HG03135 (cell line): ENCODE measurements around the gene OTULIN.

ENCODE experiments used
- ATAC-seq: cut with Tn5 transposase; IDR thresholded peaks from one replicate; pipeline ENCODE4 v1.9.1; 2021; ENCODE audit warnings: mild to moderate bottlenecking, moderate library complexity; ENCODE audit not compliant: unreplicated experiment

The OTULIN gene

DNA sequence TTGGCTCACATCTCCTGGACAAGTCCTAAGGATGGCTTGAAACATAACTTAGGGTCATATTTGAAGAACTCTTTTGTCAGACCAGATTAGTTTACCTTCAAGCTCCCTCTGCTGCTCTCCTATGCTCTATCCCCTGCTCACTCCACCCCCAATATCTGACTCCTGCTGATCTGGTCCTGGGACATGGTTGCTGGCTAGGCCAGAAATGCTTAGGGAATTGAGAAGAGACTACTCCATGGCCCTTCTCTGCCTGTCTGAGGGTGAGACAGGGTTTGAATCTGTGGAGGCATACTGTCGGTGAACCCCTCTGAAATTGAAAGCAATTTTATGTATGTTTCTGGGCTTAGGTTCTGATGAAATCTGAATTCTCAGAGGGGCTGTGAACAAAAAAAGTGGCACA is 3.3 kb downstream of the OTULIN start:
- ATAC-seq: no peak

GRCh38 chr5:14668181-14668591 is 3.7 kb downstream of the OTULIN start:
- ATAC-seq: no peak

DNA sequence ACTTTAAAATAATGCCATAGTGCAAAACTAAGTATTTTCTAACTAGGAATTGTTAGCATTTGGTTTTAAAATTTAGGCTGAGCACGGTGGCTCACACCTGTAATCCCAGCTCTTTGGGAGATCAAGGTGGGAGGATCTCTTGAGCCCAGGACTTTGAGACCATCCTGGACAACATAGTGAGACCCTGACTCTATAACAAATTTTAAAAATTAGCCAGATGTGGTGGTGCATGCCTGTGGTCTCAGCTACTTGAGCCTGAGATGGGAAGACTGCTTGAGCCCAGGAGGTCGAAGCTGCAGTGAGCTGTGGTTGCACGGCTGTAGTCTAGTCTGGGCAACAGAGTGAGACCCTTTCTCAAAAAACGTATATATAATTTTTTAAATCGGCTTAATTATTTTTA is 4.9 kb downstream of the OTULIN start:
- no peak for ATAC-seq

GRCh38 chr5:14669975-14670374 is 5.5 kb downstream of the OTULIN start:
- ATAC-seq: no peak

DNA sequence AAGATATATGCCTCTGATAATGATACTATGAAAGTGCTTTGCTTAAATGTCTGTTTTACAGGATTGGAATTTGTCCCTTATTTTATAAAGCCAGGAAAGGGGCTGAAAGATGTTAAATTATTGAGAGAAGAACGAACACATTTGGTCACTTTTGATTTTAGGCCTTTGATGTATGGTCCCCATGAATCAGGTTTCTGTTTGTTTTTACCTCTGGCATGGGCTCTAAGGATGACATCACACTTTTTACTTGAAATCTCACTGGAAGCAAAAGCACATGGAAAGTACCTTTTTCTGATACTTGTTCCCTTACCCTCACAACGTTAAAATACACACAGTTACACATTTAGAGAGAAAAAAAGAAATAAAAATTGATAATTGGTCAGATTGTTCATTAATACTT is 6.9 kb downstream of the OTULIN start:
- no peak for ATAC-seq

GRCh38 chr5:14672082-14672481 is 7.6 kb downstream of the OTULIN start:
- ATAC-seq: no peak

DNA sequence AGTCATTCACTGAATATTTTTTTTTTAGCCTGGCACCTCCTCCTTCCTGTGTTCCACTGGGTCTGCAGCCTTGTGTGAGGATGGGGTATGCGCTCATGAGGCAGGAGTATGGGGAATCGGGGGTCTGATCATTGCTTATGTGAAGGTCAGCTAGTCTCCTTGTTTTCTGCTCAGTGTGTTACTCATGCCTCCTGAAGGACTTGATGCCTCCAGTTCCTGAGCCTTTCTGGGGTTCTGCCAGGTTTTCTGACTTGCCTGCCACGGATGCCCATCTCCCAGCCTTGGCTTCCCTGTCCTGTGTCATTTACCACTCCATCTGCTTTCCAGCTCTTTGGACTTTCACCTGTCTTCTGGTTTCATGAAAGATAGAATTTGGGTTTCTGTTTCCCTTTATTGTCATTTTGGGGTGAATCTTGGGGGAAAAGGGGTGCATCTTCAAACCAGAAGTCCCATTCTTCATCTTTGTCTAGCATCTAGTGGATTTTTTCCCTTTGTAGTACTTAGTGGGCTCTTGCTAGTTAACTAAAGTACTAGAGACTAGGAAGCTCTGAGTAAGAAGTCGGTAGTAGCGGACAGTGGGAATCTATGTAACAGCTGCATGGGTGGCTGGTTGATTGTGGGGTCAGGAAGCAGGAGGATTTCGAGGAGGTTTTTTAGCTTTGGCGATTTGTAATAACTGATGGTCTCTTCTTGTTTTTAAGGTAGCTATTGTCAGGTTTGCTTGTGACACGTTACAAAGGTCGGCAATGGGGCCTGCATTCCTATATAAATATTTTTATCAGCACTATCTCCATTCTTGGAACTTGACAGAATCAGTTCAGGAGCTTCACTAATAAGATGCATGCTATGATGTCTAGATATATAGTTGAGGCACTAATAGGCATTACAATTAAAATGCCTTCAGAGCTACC is 8.2 kb downstream of the OTULIN start:
- ATAC-seq: no peak

DNA sequence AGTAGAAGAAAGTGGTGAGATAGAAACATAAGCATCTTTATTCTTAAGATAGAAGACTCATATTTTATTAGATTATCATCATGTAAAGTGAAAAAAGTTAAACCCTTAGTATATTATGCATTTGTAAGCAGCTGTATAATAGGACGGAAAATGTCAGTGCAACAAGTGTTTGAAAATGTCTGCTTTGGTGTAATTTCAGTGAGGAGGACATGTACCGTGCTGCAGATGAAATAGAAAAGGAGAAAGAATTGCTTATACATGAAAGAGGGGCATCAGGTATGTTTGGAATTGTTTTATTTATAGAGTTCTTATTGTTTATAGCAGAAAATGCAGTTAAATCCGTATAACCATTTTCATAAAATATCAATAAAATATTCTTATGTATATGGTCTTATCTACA is 8.9 kb downstream of the OTULIN start:
- no peak for ATAC-seq

- peak; percentile 6 for ATAC-seq
Observed at GRCh38 chr5:14674983-14675854, 10.7 kb downstream of the OTULIN start.

DNA sequence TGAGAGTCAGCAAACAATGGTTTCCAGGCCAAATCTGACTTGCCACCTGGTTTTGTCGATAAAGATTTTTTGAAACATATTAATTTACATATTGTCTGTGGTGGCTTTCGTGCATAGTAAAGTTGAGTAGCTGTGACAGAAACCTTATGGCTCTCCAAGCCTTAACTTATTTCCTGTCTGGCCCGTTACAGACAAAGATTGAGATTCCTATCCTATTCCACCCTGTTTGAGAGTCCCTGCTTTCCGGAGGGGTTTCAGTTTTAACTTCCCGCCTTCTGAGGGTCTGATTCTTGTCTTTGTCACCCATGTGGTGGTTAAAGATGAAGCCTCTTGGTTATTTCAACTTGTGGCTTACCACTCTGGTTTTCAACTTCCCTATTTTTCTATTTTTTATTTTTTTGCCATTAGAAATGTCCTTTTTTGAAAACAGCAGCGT is 11.4 kb downstream of the OTULIN start:
- ATAC-seq: peak; percentile 47

DNA sequence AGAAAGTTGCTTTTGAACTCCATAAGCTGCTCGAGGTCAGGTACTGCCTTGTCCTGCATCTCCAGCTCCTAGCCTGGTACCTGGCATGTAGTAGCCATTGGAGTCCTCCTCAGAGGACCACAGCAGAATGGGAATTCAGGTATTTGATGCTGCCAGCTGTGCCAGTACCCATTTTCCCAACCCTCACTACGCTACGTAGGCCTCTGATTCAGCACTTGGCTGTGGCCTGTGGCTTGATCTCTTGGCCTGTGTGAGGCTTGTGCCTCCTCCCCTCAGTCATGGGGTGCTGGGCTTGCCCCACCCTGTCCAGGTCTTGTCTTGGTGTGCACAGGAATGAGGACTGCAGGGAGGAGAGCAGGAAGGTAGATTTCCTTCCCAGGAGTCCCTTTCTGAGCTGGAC is 11.8 kb downstream of the OTULIN start:
- peak; percentile 42 for ATAC-seq

DNA sequence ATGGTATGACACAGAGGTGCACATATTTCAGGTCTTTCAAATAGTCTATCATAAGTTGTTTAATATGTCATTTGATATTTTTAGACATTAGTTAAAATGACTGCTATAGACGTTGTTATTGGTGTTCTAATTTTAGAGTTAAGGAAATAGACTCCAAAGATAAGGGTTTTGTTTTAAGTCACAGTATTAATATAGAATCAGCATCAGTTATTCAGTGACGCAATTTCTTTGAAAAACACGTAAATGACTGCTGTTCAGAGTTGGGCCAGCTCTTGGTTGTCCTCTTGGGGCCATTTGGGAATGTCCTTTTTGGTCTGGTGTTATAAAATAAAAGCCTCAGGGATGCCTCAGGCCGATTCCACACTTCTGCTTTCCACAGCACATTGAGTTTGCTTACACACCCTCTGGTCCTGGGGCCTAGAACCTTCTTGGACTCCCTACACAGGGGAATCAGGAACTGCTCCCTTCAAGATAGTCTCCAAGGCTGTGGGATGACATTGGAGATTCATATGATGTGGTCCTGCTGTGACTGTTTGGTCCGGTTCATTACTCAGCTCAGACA is 14.3 kb downstream of the OTULIN start:
- no peak for ATAC-seq

- ATAC-seq: no peak
Observed at GRCh38 chr5:14679595-14679994, 15.1 kb downstream of the OTULIN start.

DNA sequence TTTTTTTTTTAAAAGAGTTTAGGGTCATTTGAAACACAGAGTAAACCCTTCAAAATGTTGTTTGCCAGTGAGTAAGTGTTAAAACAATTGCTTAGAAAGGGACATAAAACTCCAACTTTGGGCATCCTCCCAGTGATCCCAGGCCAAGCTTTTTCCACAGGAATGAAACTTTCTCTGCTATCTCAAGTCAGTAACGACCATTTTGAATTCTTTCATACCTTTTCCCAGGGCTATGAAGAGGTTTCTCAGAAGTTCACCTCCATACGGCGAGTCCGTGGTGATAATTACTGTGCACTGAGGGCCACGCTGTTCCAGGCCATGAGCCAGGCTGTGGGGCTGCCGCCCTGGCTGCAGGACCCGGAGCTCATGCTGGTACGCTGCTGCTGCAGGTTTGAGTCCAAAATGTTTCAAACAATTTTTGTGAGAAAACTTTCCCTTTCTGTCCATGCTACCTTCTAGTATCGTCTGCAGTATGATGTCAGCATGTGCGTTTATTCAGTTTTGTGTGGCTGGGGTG is 16.8 kb downstream of the OTULIN start:
- no peak for ATAC-seq

DNA sequence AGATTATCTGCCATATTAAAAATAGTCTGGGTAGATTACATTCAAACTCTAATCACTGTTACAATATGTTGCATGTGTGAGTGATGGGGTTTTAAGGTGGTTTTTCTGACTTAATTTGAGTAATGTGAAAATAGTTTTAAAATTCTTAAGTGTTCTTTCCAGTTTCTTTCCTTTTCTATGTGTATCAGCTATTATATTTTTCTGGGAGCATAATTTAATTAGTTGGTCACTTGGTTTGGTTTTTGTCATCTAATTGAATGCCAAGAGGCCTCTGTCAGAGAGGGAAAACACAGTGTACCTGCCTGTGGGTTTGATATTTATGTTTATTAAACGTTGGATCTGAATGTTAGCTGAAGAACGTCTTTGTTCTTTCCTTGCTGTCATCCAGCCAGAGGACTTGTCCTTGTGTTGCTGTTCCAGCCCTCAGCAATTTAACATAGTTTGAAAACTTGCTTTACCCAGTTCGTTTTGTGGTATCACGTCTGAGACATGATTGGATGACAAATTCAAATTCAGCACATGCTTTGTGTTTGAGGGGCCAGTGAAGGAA is 19.5 kb downstream of the OTULIN start:
- ATAC-seq: no peak

GRCh38 chr5:14684757-14685156 is 20.2 kb downstream of the OTULIN start:
- no peak for ATAC-seq

- peak; percentile 83 for ATAC-seq
Observed at GRCh38 chr5:14685757-14686156, 21.2 kb downstream of the OTULIN start.

GRCh38 chr5:14686517-14686916 is 22.0 kb downstream of the OTULIN start:
- no peak for ATAC-seq

DNA sequence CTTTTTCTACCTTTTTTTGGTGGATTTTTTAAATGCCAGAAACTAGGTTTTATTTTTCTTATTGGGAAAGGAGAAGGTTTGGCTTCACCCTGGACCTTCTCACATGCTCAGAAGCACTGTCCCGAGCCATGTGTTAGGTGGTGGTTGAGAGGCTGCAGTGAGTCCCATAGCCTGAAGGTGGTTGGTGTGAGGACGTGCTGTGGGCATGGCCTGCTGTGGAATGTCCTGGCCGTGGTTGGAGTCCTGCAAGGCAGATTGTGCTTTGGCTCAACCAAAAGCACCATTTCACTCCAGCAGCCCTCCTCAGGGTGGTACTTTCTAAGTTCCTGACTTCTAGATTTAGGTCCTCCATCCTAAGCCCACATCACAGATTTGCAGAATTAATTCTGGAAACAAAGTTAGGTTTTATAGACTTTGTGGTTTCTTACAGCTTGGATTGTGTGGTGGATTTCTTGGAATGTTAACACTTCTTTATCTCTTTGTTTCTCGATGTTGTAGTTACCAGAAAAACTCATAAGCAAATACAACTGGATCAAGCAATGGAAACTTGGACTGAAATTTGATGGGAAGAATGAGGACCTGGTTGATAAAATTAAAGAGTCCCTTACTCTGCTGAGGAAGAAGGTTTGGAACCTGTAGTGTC is 22.6 kb downstream of the OTULIN start:
- ATAC-seq: no peak

- ATAC-seq: no peak
Observed at GRCh38 chr5:14693070-14693469, 28.6 kb downstream of the OTULIN start.
